ENCODE data around the gene SERPINB12. TPM values are rescaled to one million over a fixed set of nuclear protein-coding genes. Genes with fewer than 3 reads are reported as not detected.

Gene SERPINB12
- total and polyA plus RNA-seq, 10 of the 15 experiments (the other 5 are each of a cell fraction or from before 2014, with no cell fraction given) = not detected

- ChIA-PET SMC1A (ENCODE audit: uncharacterized antibody, unreplicated experiment) (interaction anchor here (1.2 kb wide), 2 partner anchors 13 to 35 kb away, joined by 3 read pairs; no protein-coding TSS in a partner anchor), CTCF (no interaction called here), POLR2A (no interaction called here), RAD21 (ENCODE audit: unreplicated experiment) (no interaction called here)
- DNase-seq (ENCODE audit: low read depth, low spot score) (no peak), ATAC-seq (no peak), FAIRE-seq (no peak)
- H3K9ac ChIP-seq (ENCODE audit: control insufficient read depth, insufficient read depth, low read length) = no peak overlapping the region
- TF ChIP-seq SRF (IDR thresholded peaks at IDR 0.05; ENCODE audit: low read depth in 2 of 2, low read length in 2 of 2) = no peak
- TF ChIP-seq, protein P1, sequence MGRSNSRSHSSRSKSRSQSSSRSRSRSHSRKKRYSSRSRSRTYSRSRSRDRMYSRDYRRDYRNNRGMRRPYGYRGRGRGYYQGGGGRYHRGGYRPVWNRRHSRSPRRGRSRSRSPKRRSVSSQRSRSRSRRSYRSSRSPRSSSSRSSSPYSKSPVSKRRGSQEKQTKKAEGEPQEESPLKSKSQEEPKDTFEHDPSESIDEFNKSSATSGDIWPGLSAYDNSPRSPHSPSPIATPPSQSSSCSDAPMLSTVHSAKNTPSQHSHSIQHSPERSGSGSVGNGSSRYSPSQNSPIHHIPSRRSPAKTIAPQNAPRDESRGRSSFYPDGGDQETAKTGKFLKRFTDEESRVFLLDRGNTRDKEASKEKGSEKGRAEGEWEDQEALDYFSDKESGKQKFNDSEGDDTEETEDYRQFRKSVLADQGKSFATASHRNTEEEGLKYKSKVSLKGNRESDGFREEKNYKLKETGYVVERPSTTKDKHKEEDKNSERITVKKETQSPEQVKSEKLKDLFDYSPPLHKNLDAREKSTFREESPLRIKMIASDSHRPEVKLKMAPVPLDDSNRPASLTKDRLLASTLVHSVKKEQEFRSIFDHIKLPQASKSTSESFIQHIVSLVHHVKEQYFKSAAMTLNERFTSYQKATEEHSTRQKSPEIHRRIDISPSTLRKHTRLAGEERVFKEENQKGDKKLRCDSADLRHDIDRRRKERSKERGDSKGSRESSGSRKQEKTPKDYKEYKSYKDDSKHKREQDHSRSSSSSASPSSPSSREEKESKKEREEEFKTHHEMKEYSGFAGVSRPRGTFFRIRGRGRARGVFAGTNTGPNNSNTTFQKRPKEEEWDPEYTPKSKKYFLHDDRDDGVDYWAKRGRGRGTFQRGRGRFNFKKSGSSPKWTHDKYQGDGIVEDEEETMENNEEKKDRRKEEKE (IDR thresholded peaks at IDR 0.05) = no peak
- TF ChIP-seq, protein P2, sequence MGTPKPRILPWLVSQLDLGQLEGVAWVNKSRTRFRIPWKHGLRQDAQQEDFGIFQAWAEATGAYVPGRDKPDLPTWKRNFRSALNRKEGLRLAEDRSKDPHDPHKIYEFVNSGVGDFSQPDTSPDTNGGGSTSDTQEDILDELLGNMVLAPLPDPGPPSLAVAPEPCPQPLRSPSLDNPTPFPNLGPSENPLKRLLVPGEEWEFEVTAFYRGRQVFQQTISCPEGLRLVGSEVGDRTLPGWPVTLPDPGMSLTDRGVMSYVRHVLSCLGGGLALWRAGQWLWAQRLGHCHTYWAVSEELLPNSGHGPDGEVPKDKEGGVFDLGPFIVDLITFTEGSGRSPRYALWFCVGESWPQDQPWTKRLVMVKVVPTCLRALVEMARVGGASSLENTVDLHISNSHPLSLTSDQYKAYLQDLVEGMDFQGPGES (IDR thresholded peaks at IDR 0.05) = no peak
- TF ChIP-seq, protein P3, sequence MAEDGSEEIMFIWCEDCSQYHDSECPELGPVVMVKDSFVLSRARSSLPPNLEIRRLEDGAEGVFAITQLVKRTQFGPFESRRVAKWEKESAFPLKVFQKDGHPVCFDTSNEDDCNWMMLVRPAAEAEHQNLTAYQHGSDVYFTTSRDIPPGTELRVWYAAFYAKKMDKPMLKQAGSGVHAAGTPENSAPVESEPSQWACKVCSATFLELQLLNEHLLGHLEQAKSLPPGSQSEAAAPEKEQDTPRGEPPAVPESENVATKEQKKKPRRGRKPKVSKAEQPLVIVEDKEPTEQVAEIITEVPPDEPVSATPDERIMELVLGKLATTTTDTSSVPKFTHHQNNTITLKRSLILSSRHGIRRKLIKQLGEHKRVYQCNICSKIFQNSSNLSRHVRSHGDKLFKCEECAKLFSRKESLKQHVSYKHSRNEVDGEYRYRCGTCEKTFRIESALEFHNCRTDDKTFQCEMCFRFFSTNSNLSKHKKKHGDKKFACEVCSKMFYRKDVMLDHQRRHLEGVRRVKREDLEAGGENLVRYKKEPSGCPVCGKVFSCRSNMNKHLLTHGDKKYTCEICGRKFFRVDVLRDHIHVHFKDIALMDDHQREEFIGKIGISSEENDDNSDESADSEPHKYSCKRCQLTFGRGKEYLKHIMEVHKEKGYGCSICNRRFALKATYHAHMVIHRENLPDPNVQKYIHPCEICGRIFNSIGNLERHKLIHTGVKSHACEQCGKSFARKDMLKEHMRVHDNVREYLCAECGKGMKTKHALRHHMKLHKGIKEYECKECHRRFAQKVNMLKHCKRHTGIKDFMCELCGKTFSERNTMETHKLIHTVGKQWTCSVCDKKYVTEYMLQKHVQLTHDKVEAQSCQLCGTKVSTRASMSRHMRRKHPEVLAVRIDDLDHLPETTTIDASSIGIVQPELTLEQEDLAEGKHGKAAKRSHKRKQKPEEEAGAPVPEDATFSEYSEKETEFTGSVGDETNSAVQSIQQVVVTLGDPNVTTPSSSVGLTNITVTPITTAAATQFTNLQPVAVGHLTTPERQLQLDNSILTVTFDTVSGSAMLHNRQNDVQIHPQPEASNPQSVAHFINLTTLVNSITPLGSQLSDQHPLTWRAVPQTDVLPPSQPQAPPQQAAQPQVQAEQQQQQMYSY (CRISPR knock-in tag; IDR thresholded peaks at IDR 0.05) = no peak
- TF ChIP-seq EED (IDR thresholded peaks at IDR 0.05; ENCODE audit: low read depth) = no peak
- TF ChIP-seq CEBPB (IDR thresholded peaks at IDR 0.05; ENCODE audit: borderline replicate concordance in 1 of 2, low read depth in 2 of 2, low read length in 2 of 2) = no peak
- TF ChIP-seq STAT1 (conservative IDR thresholded peaks at IDR 0.05) = no peak
- no peak for TF ChIP-seq POU2F2 (IDR thresholded peaks at IDR 0.05; ENCODE audit: borderline replicate concordance, low read depth, low read length)
- no peak for TF ChIP-seq MAX (IDR thresholded peaks at IDR 0.05; ENCODE audit: low read depth, low read length)
- TF ChIP-seq SKIL (IDR thresholded peaks at IDR 0.05; ENCODE audit: low read depth, poor library complexity, severe bottlenecking) = no peak
- no peak for TF ChIP-seq MYB (IDR thresholded peaks at IDR 0.05; ENCODE audit: borderline replicate concordance, low read depth, low read length)
- no peak for TF ChIP-seq CHD4 (IDR thresholded peaks at IDR 0.05)
- no peak for TF ChIP-seq EZH2 (IDR thresholded peaks at IDR 0.05; ENCODE audit: borderline replicate concordance, control insufficient read depth, low read depth, low read length)
- TF ChIP-seq RELA (IDR thresholded peaks at IDR 0.05; ENCODE audit: borderline replicate concordance, partially characterized antibody) = no peak
- no peak overlapping the region for H3K4me3 ChIP-seq
- WGBS (ENCODE audit: insufficient coverage, insufficient replicate concordance, low lambda C conversion rate, missing lambda C conversion rate) = 0% methylated on average over 1 of the region's 1 CpG
- H2AFZ ChIP-seq (ENCODE audit: control insufficient read depth, low read depth, low read length) = no peak overlapping the region
- no peaks in the 10 kb centered on the region for H3K79me2 ChIP-seq (ENCODE audit: control insufficient read depth, insufficient read depth, low read length)
- in situ Hi-C loops (cut with MboI) (no loop called here), intact Hi-C loops (cut with micrococcal nuclease; ENCODE audit: unreplicated experiment) (no loop called here)
- no peaks in the 10 kb centered on the region for H3K4me1 ChIP-seq (ENCODE audit: control insufficient read depth, insufficient read depth, low read length)
- H3K27ac ChIP-seq (ENCODE audit: control insufficient read depth, insufficient read depth) = no peak overlapping the region
- no peaks in the 10 kb centered on the region; a peak in 1 of 4 replicates for H3K27me3 ChIP-seq (replicated peaks in 1 of 2; ENCODE audit: control insufficient read depth in 2 of 2, insufficient read depth in 2 of 2, low read length in 1 of 2)
- no peaks in the 10 kb centered on the region for H3K36me3 ChIP-seq (ENCODE audit: control insufficient read depth in 2 of 2, insufficient read depth in 2 of 2, low read length in 1 of 2)
- BruUV-seq (replicated peaks) = no TSS peak
- H3K4me2 ChIP-seq (ENCODE audit: control insufficient read depth, insufficient read depth) = no peak overlapping the region
- no peaks in the 10 kb centered on the region for H3K9me3 ChIP-seq (replicated peaks; ENCODE audit: control insufficient read depth, insufficient read depth, low read length)
- H4K20me1 ChIP-seq (ENCODE audit: control insufficient read depth, insufficient read depth) = no peaks in the 10 kb centered on the region
Observed at GRCh38 chr18:63553081-63553480, 10.9 kb downstream of the SERPINB12 start.

Data from GM12878 (cell line).